GM18511 (cell line): Measurements from ENCODE around the gene LGR5.
"Not testable (repeated sequence)": the region's sequence is repeated elsewhere in the genome, so short reads cannot be mapped to it uniquely, and the experiment has no call there.

Experiments
- ATAC-seq: cut with Tn5 transposase; IDR thresholded peaks from one replicate; pipeline ENCODE4 v1.9.1; 2021; ENCODE audit warnings: mild to moderate bottlenecking, moderate library complexity; ENCODE audit not compliant: unreplicated experiment

LGR5 gene

GRCh38 chr12:71538807-71539206 lies 99.2 kb downstream of the LGR5 start:
- ATAC-seq: no peak

DNA sequence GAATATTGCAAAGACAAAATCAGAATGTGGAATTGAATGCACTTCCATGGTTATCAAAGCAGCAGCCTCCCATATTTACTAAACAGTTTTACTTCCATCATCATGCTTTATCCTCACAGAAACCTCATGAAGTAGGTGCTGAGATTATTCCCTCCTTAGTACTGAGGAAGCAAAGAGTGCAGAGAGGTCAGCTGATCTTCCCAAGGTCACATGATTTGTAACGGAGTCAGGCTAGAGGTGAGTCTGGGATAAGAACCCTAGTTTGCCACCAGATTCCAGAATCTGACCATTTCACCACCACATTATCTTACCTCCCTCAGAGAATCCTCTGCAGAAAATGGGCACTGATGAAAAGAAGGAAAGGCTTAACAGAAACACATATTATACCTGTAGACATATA lies 102.0 kb downstream of the LGR5 start:
- no peak for ATAC-seq

- no peak for ATAC-seq
These were observed 106.8 kb downstream of the LGR5 start for GRCh38 chr12:71546322-71546861.

GRCh38 chr12:71548893-71549292 lies 109.3 kb downstream of the LGR5 start:
- ATAC-seq: no peak

DNA sequence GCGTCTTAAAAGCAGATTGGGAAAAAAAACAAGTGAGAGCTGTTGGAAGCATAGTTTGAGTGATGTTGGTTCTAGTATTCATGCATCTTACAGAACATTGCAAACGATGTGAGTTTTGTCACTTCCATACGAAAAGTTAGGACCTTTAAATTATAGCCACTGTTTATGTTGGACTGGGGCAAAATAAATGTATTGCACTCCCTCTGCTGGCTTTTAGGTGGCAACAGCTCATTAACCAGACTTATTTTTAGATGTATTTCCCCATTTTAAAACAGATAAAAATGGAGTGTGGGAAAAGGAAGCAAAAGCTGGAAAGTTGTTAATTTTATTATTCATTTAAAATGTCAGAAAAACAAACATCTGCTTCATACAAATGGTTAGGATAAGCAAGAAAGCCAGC lies 111.9 kb downstream of the LGR5 start:
- no peak for ATAC-seq

- ATAC-seq: no peak
These were observed 113.3 kb downstream of the LGR5 start for GRCh38 chr12:71552728-71553501.

DNA sequence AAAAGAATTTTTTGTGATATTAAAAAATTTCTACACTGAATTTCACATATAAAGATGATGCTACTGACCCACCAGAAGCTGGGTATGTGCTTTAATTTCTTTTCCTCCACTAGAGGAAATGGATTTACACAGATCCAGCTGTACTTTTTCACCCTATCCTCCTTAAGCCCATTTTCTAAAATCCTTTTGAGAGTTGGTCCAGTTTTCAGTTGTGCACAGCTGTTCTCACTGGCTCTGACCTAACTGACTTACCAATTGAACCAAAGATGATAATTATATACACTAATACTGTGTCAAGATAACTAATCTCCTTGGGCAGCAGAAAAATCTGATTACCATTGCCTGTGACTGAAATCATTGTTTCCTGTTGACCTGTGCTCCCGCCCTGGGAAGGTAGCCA lies 115.6 kb downstream of the LGR5 start:
- no peak for ATAC-seq

- ATAC-seq: not testable (repeated sequence)
These were observed 116.2 kb downstream of the LGR5 start for GRCh38 chr12:71555789-71556188.

- ATAC-seq: no peak
These were observed 116.8 kb downstream of the LGR5 start for GRCh38 chr12:71556448-71556847.

DNA sequence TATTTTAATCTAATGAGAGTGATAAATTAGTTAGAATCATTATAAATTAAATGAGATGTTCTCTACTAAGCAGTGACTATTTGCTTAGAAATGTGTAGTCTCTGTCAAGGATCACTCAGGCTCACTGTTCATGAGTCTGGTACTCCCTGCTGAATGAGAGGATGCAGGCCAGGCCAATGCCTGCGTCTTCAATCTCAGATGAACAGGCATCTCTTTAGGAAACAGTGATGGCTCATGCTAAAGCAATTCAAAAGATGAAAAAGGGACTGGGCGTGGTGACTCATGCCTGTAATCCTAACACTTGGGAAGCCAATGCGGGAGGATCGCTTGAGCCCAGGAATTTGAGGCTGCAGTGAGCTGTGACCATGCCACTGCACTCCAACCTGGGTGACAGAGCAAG lies 117.3 kb downstream of the LGR5 start:
- no peak for ATAC-seq

- no peak for ATAC-seq
These were observed 118.8 kb downstream of the LGR5 start for GRCh38 chr12:71558445-71558844.

DNA sequence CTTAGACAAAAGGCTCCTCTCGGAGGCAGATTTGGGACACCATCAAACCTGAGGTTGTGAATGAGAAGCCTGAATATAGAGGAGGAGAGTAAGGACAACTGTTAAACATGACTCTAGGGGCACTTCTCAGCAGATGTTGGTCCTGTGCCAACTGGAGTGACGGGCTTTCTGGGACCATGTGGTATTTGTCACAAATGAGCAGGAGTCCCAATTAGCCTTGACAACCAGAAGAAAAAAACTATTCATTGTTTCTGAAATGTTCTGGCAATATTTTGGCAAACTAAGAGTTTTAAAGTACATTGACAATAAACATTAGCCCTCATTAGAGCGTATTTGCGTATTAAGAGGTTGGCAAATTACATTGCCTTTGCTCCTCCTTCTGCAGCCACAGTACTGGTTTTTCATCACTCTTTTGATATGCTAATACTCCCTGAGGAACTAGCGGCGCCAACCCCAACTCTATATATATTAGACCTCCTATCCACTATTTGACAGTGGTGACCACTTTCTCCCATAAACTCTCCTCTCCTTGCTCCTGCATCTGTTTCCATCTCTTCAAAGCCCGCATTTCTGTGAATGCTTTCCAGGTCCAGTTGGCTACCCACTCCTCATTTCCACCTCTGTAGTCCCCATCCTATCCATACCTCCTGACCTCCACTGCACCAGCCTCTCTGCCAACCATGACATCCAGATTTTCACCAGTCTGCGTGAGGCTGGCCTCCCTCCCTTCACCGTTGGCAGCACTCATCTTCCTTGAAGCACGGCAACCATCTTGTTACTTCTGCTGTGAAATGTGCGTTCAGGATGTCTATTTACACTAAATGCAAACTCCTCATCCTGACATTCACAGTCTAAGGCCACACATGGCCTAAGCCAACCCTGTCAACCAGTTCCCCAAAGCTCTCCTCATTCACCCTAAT lies 123.3 kb downstream of the LGR5 start:
- ATAC-seq: no peak

GRCh38 chr12:71565535-71565934 lies 125.9 kb downstream of the LGR5 start:
- no peak for ATAC-seq

DNA sequence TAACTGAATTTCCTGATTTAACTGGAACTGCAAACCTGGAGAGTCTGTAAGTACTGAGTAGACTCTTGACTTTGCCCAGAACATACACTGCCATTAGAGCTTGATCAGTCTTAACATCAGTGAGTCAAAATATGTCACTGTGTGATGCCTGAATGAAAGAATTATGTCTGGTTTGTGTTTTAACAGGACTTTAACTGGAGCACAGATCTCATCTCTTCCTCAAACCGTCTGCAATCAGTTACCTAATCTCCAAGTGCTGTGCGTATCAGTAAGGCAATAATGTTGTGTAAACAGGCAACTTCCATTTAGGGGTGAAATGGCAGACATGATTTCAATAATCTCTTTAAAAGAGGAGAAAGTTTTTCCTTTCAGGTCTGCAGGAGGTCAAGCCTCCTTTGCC lies 127.1 kb downstream of the LGR5 start:
- no peak for ATAC-seq

GRCh38 chr12:71567537-71567936 lies 127.9 kb downstream of the LGR5 start:
- no peak for ATAC-seq

DNA sequence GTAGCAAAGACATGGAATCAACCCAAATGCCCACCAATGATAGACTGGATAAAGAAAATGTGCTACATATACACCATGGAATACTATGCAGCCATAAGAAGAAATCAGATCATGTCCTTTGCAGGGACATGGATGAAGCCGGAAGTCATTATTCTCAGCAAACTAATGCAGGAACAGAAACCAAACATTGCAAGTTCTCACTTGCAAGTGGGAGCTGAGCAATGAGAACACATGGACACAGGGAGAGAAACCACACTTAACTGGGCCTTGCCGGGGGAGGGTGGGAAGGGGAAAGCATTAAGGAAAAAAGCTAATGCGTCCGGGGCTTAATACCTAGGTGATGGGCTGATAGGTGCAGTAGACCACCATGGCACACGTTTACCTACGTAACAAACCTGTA lies 130.3 kb downstream of the LGR5 start:
- not testable (repeated sequence) for ATAC-seq

- no peak for ATAC-seq
These were observed 136.9 kb downstream of the LGR5 start for GRCh38 chr12:71576496-71576895.

- ATAC-seq: no peak
These were observed 139.2 kb downstream of the LGR5 start for GRCh38 chr12:71578694-71579258.

DNA sequence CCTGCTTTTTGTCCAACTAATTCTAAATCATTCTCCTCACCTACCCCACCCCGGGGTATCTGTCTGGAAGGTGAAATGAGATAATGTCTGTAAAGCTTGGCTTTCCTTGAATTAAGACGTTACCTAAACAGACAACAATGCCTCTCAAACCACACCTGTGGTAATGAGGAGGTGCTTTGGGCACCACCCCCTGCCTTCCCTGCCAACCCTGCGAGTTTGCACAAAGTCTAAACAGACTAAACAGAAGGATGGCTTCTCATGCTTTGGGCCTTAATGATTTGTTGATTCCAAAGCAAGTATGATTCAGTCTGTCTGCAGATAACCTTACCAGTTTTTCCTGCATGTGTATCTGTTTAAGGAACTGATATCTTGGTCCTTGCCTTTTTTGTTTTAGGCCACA lies 141.6 kb downstream of the LGR5 start:
- no peak for ATAC-seq

GRCh38 chr12:71582925-71583324 lies 143.3 kb downstream of the LGR5 start:
- no peak for ATAC-seq

- ATAC-seq: no peak
These were observed 144.8 kb downstream of the LGR5 start for GRCh38 chr12:71584356-71584755.
